HG03442 (cell line): Measurements from ENCODE around the gene OR13J1.

Experiments
- ATAC-seq: cut with Tn5 transposase; IDR thresholded peaks from one replicate; pipeline ENCODE4 v1.9.1; 2021; ENCODE audit warnings: mild to moderate bottlenecking, moderate library complexity; ENCODE audit not compliant: unreplicated experiment

The OR13J1 gene

GRCh38 chr9:35835216-35835632 lies 35.0 kb downstream of the OR13J1 start:
- ATAC-seq = no peak

GRCh38 chr9:35834260-35835215 lies 35.7 kb downstream of the OR13J1 start:
- no peak for ATAC-seq

- ATAC-seq = no peak
Observed at GRCh38 chr9:35832814-35833213, 37.4 kb downstream of the OR13J1 start.

GRCh38 chr9:35831040-35831439 lies 39.2 kb downstream of the OR13J1 start:
- ATAC-seq = no peak

- ATAC-seq = no peak
Observed at GRCh38 chr9:35829764-35830096, 40.5 kb downstream of the OR13J1 start.

- ATAC-seq = peak; percentile 64
Observed at GRCh38 chr9:35829084-35829763, 41.0 kb downstream of the OR13J1 start, which contains the start of gene TMEM8B. TSS of gene TMEM8B (plus strand) at chr9:35829228. CDS start at chr9:35829448, 220 bp downstream.

- ATAC-seq = no peak
Observed at GRCh38 chr9:35828716-35829083, 41.5 kb downstream of the OR13J1 start, which contains the start of gene FAM221B. TSS of gene FAM221B (minus strand) at chr9:35828732. CDS start at chr9:35826161, 2,571 bp downstream.

GRCh38 chr9:35827486-35827885 lies 42.7 kb downstream of the OR13J1 start:
- no peak for ATAC-seq

- peak; percentile 41 for ATAC-seq
Observed at GRCh38 chr9:35826071-35826701, 44.0 kb downstream of the OR13J1 start.

- no peak for ATAC-seq
Observed at GRCh38 chr9:35822926-35823325, 47.3 kb downstream of the OR13J1 start.

GRCh38 chr9:35820076-35820475 lies 50.1 kb downstream of the OR13J1 start:
- ATAC-seq = no peak
